Raji (cell line): ENCODE results near the gene FOXO3B.
"Not testable (repeated sequence)": the region's sequence is repeated elsewhere in the genome, so short reads cannot be mapped to it uniquely, and the experiment has no call there.

ENCODE experiments used
- POLR2A ChIP-seq: IDR thresholded peaks from 2 replicates; pipeline ENCODE4 v1.6.1; 2011; ENCODE audit warnings: low read depth, low read length, control low read depth; ENCODE audit not compliant: insufficient read depth

The FOXO3B gene

DNA sequence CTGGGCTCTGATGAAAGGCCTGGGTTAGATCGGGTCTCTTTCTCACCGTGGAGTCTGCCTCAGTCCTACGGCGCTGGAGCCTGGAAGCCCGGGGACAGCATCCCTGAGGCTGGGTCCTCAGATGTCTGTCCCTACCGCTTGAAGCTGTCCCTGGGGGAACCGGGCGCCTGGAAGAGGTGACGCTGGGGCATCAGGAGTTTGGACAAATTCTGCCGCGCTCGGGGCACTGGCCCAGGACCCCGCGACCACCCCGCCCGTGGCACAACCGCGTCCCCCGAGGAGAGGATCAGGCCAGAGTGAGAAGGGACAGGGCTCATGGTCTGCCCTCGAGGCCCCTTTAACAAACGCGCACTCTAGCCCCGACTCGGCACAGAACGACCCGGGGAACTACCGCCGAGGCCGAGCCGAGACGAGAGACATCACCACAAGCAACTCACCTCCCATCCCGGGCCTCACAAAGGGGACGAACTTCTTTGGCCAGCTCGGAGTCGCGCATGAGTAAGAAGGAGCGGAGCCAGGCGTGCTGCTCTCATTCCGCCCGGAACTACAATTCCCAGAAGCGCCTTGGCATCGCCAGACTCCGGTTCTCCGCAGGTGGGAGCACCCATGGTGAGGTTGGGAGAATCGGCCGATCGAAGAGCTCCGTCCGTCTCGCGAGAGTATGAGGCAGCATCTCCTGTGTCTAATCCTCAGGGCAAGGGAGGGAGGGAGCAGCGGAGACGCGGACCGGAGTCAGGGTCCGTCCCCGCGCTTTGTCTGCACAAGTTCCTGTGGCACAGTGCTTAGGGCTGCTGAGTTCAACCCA, at the start of gene FOXO3B:
TSS of gene FOXO3B (minus strand) at position 548 of the 805 bp plus-strand sequence. CDS start 663 bp downstream, outside the sequence.
- TF ChIP-seq POLR2A = not testable (repeated sequence)

GRCh38 chr17:18644291-18644690, 37.8 kb downstream of the FOXO3B start, which contains the start of gene TBC1D28:
Gene TBC1D28, minus strand, starts transcription at chr17:18644391. Its CDS starts 3,039 bp downstream, at chr17:18641352.
- not testable (repeated sequence) for TF ChIP-seq POLR2A
